Vagina (tissue), 2 donors: ENCODE results near the gene THEM4. TPM values are rescaled to one million over a fixed set of nuclear protein-coding genes. Genes with fewer than 3 reads are reported as not detected.

Source experiments
- DNase-seq, 2 donors: peaks; one replicate each; pipeline ENCODE4 v3.0.0-alpha.2; 2017; ENCODE audit errors: extremely low spot score in 2 of 2
- H3K27ac ChIP-seq: fragments of 200-600 bp; sonication (generic); one replicate; pipeline ENCODE4 v1.5.1; 2019
- H3K27me3 ChIP-seq: fragments of 200-600 bp; sonication (generic); one replicate; pipeline ENCODE4 v1.5.1; 2019
- H3K36me3 ChIP-seq, 2 donors: fragments of 200-600 bp; sonication (generic); one replicate each; pipeline ENCODE4 v1.5.1; 2017 to 2019
- H3K4me1 ChIP-seq: fragments of 200-600 bp; sonication (generic); one replicate; pipeline ENCODE4 v1.5.1; 2019
- H3K4me3 ChIP-seq, 2 donors: fragments of 200-600 bp; sonication (generic); 1 replicate in 1 of 2; 2 replicates in 1 of 2; pipeline ENCODE4 v1.5.1; 2016 to 2019
- H3K9me3 ChIP-seq: fragments of 200-600 bp; sonication (generic); one replicate; pipeline ENCODE4 v1.5.1; 2019
- CTCF ChIP-seq, 3 experiments: fragments of 450-650 bp in 2 of 3; fragments of 200-600 bp in 1 of 3; sonication (generic) in 1 of 3; IDR thresholded peaks; one replicate each; pipeline ENCODE4 v1.5.1; 2017 to 2019; ENCODE audit warnings: antibody characterized with exemption in 3 of 3, mild to moderate bottlenecking in 2 of 3, moderate library complexity in 2 of 3
- POLR2A ChIP-seq, 2 donors: fragments of 450-650 bp; IDR thresholded peaks; one replicate each; pipeline ENCODE4 v1.6.1; 2017; ENCODE audit warnings: antibody characterized with exemption in 2 of 2, mild to moderate bottlenecking in 2 of 2, moderate library complexity in 2 of 2
- POLR2AphosphoS5 ChIP-seq, 2 donors: sonication (generic); formaldehyde crosslinking; IDR thresholded peaks; one replicate each; pipeline ENCODE4 v1.9.0; 2017; ENCODE audit warnings: antibody characterized with exemption in 2 of 2, mild to moderate bottlenecking in 2 of 2, low read depth in 1 of 2; ENCODE audit not compliant: insufficient read depth in 1 of 2
- intact Hi-C: fragments of 100-400 bp; cut with DNase I; formaldehyde crosslinking; loops from one replicate; pipeline ENCODE4 v1.15.1; 2023
- small RNA-seq: library from RNA; depleted of rRNA; stranded (forward); fragments of <200 nt; gene quantifications from one replicate; pipeline ENCODE3, GENCODE V24; 2016
- total RNA-seq: library from RNA; depleted of rRNA; stranded (reverse); fragments of >200 nt; gene quantifications from one replicate; pipeline ENCODE4 v1.2.3, GENCODE V29; 2016

THEM4 gene
- total RNA-seq, 1 donor from 2014 or later: 26.8 TPM

DNA sequence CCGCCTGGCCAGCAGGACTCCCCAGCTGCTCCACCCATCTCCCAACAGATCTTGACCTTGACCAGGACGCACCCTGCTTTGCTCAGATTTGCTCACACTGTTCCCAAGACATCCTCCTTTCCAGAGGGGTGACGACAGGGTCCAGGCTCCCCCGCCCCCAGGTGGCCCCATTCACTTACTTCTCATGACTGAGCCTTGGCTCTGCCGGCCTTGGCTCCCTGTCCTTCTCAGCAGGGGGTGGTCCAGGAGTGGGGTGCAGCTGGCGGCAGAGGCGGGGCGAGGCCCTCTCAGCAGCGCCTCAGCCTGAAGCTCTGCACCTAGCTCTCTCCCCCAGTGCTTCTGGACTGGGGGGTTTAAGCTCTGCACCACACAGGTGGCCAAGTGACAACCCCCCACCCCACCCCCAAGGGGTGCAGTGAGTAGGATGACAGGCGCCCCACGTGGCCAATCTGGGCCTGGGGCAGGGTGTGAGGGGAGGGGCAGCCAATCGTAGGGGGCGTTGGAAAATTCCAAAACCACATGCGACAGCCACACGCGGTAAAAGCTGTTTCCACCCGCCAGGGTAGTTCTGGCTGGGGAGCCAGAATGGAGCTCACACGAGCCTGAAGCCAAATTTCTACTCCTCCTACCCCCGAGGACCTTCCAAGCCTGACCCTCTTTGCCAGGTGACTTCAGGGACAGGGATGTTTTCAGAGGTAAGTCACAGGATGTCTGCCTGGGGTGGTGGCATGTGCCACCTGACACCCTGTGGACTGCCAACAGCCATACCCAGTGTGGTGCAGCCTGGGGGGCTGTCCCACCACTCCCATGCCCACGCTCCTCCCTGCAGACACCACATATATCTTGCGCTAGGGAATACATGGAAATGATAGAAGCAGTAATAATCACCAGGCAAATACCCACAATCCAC is 83.3 kb downstream of the THEM4 start:
- no peaks in the 10 kb centered on the region for H3K27me3 ChIP-seq
- H3K4me3 ChIP-seq: no peak overlapping the region
- H3K27ac ChIP-seq: no peak overlapping the region
- intact Hi-C loops: no loop called here
- TF ChIP-seq CTCF (IDR thresholded peaks at IDR 0.05) (no peak), POLR2AphosphoS5 (IDR thresholded peaks at IDR 0.05; ENCODE audit: insufficient read depth in 1 of 2, low read depth in 1 of 2) (no peak), POLR2A (IDR thresholded peaks at IDR 0.05) (no peak)
- H3K36me3 ChIP-seq: no peaks in the 10 kb centered on the region
- peaks cover 9% of the 10 kb centered on the region for H3K4me1 ChIP-seq
- no peak for DNase-seq
- no peaks in the 10 kb centered on the region for H3K9me3 ChIP-seq

DNA sequence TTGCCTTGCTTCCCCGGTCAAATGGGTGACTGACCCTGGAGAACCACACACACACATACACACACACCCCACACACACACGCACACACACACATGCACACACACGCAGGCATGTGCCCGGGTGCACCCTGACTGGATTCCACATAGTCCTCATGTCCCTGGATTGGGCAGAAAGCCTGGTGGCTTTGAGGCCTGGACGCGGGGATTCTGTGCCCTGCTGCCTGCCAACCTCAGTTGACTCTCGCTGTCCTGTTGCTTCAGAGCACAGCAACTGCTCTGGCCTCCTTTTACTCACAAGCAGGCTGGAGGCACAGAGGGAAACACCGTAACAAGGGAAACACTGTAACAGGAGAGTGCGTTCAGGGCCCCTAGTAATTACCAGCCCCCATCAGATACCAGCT is 84.1 kb downstream of the THEM4 start:
- H3K4me1 ChIP-seq: peaks cover 9% of the 10 kb centered on the region
- intact Hi-C loops: no loop called here
- no peak for TF ChIP-seq POLR2A (IDR thresholded peaks at IDR 0.05)
- no peak for TF ChIP-seq CTCF (IDR thresholded peaks at IDR 0.05)
- TF ChIP-seq POLR2AphosphoS5 (IDR thresholded peaks at IDR 0.05; ENCODE audit: insufficient read depth in 1 of 2, low read depth in 1 of 2): no peak
- no peaks in the 10 kb centered on the region for H3K9me3 ChIP-seq
- no peak overlapping the region for H3K4me3 ChIP-seq
- no peak overlapping the region for H3K27ac ChIP-seq
- no peaks in the 10 kb centered on the region for H3K36me3 ChIP-seq
- DNase-seq: no peak
- no peaks in the 10 kb centered on the region for H3K27me3 ChIP-seq

Small RNAs within 50 kb of the gene (small RNA-seq; reads per million reads assigned to genes)
- gene RF00019: not detected

Other genes with a start within 250 kb of the THEM4 start
- 0.25 TPM for gene CELF3, start 192.7 kb downstream of the THEM4 start, total RNA-seq
- gene RIIAD1, start 188.0 kb downstream of the THEM4 start, total RNA-seq: not detected
- 34.1 TPM for gene MRPL9, start 146.0 kb downstream of the THEM4 start, total RNA-seq
- gene TDRKH, start 119.0 kb downstream of the THEM4 start, total RNA-seq: 5.2 TPM
- gene LINGO4, start 104.1 kb downstream of the THEM4 start, total RNA-seq: 0.98 TPM
- 8.1 TPM for gene RORC, start 77.7 kb downstream of the THEM4 start, total RNA-seq
- not detected for gene C2CD4D, start 69.7 kb downstream of the THEM4 start, total RNA-seq
- gene THEM5, start 55.8 kb downstream of the THEM4 start, total RNA-seq: 0.98 TPM
- 176 TPM for gene S100A10, start 84.3 kb upstream of the THEM4 start, total RNA-seq
- 559 TPM for gene S100A11, start 127.5 kb upstream of the THEM4 start, total RNA-seq
- not detected for gene TCHHL1, start 179.6 kb upstream of the THEM4 start, total RNA-seq
- gene TCHH, start 205.9 kb upstream of the THEM4 start, total RNA-seq: 0.25 TPM
- gene RPTN, start 249.7 kb upstream of the THEM4 start, total RNA-seq: 0.25 TPM